Measurements from ENCODE around the gene SNAP47.

Gene SNAP47

GRCh38 chr1:227768640-227769039 lies 33.4 kb downstream of the SNAP47 start:
- DNase-seq (ENCODE audit: low spot score), result no peak

GRCh38 chr1:227769047-227769935 lies 34.1 kb downstream of the SNAP47 start:
- DNase-seq (ENCODE audit: low spot score), result no peak

- no peak for DNase-seq (ENCODE audit: low spot score)
Observed at GRCh38 chr1:227769936-227770494, 34.8 kb downstream of the SNAP47 start.

- no peak for DNase-seq (ENCODE audit: low spot score)
Observed at GRCh38 chr1:227770812-227771211, 35.6 kb downstream of the SNAP47 start.

- no peak for DNase-seq (ENCODE audit: low spot score)
Observed at GRCh38 chr1:227771326-227771725, 36.1 kb downstream of the SNAP47 start.

GRCh38 chr1:227771771-227772170 lies 36.5 kb downstream of the SNAP47 start:
- no peak for DNase-seq (ENCODE audit: low spot score)

GRCh38 chr1:227773558-227773957 lies 38.3 kb downstream of the SNAP47 start:
- no peak for DNase-seq (ENCODE audit: low spot score)

- DNase-seq (ENCODE audit: low spot score), result no peak
Observed at GRCh38 chr1:227774051-227774731, 39.0 kb downstream of the SNAP47 start.

GRCh38 chr1:227774821-227775661 lies 39.8 kb downstream of the SNAP47 start:
- no peak for DNase-seq (ENCODE audit: low spot score)

- no peak for DNase-seq (ENCODE audit: low spot score)
Observed at GRCh38 chr1:227775841-227776240, 40.6 kb downstream of the SNAP47 start.

GRCh38 chr1:227776331-227776771 lies 41.1 kb downstream of the SNAP47 start:
- no peak for DNase-seq (ENCODE audit: low spot score)

GRCh38 chr1:227777156-227777555 lies 41.9 kb downstream of the SNAP47 start:
- no peak for DNase-seq (ENCODE audit: low spot score)

GRCh38 chr1:227777646-227778045 lies 42.4 kb downstream of the SNAP47 start:
- DNase-seq (ENCODE audit: low spot score), result no peak

- peak; percentile 53 for DNase-seq (ENCODE audit: low spot score)
Observed at GRCh38 chr1:227778401-227778947, 43.2 kb downstream of the SNAP47 start.

GRCh38 chr1:227779021-227779441 lies 43.8 kb downstream of the SNAP47 start:
- DNase-seq (ENCODE audit: low spot score), result peak; percentile 58

- peak; percentile 58 for DNase-seq (ENCODE audit: low spot score)
Observed at GRCh38 chr1:227779685-227780084, 44.5 kb downstream of the SNAP47 start.

- DNase-seq (ENCODE audit: low spot score), result peak; percentile 48
Observed at GRCh38 chr1:227780101-227781044, 45.1 kb downstream of the SNAP47 start.

GRCh38 chr1:227781314-227781930 lies 46.2 kb downstream of the SNAP47 start:
- peak; percentile 30 for DNase-seq (ENCODE audit: low spot score)

GRCh38 chr1:227782226-227782625 lies 47.0 kb downstream of the SNAP47 start:
- peak; percentile 45 for DNase-seq (ENCODE audit: low spot score)
